Liver (tissue), 9 donors: ENCODE results near the gene EAF1. TPM values are rescaled to one million over a fixed set of nuclear protein-coding genes. Genes with fewer than 3 reads are reported as not detected.
"Not testable (repeated sequence)": the region's sequence is repeated elsewhere in the genome, so short reads cannot be mapped to it uniquely, and the experiment has no call there.

Source experiments
- DNase-seq: peaks from one replicate; pipeline ENCODE4 v3.0.0-alpha.2; 2017; ENCODE audit warnings: low spot score
- H3K27ac ChIP-seq, 2 donors: one replicate each; pipeline ENCODE4 v1.7.0; 2013; ENCODE audit warnings: inconsistent platforms in 2 of 2, low read length in 2 of 2, control low read depth in 1 of 2, low read depth in 1 of 2, mild to moderate bottlenecking in 1 of 2
- H3K27me3 ChIP-seq, 4 donors: one replicate each; pipeline versions ENCODE4 v1.6.1 to v1.7.0; 2013; ENCODE audit warnings: low read length in 3 of 4, inconsistent platforms in 1 of 4, mild to moderate bottlenecking in 1 of 4, moderate library complexity in 1 of 4; ENCODE audit not compliant: control insufficient read depth in 4 of 4, insufficient read depth in 4 of 4
- H3K36me3 ChIP-seq, 4 donors: one replicate each; pipeline versions ENCODE4 v1.6.1 to v1.7.0; 2013; ENCODE audit warnings: low read length in 3 of 4, mild to moderate bottlenecking in 3 of 4, low read depth in 1 of 4, moderate library complexity in 1 of 4; ENCODE audit not compliant: control insufficient read depth in 4 of 4, insufficient read depth in 3 of 4
- H3K4me1 ChIP-seq, 4 donors: one replicate each; pipeline versions ENCODE4 v1.6.1 to v1.7.0; 2013; ENCODE audit warnings: low read length in 3 of 4, mild to moderate bottlenecking in 3 of 4, moderate library complexity in 1 of 4; ENCODE audit not compliant: control insufficient read depth in 4 of 4, insufficient read depth in 4 of 4
- H3K4me3 ChIP-seq, 3 donors: one replicate each; pipeline versions ENCODE4 v1.6.1 to v1.7.0; 2013; ENCODE audit warnings: low read length in 3 of 3, control low read depth in 1 of 3, low read depth in 1 of 3, mild to moderate bottlenecking in 1 of 3
- H3K9ac ChIP-seq, 2 donors: one replicate each; pipeline ENCODE4 v1.7.0; 2013; ENCODE audit warnings: low read length in 2 of 2, mild to moderate bottlenecking in 2 of 2, moderate library complexity in 2 of 2, control low read depth in 1 of 2, low read depth in 1 of 2
- H3K9me3 ChIP-seq, 4 donors: one replicate each; pipeline versions ENCODE4 v1.6.1 to v1.7.0; 2013; ENCODE audit warnings: low read length in 3 of 4; ENCODE audit not compliant: control insufficient read depth in 4 of 4
- EGR1 ChIP-seq, 2 donors: IDR thresholded peaks; 2 replicates each; pipeline ENCODE4 v1.6.1; 2016 to 2018; ENCODE audit warnings: antibody characterized with exemption in 2 of 2, low read depth in 2 of 2
- FOXA1 ChIP-seq: IDR thresholded peaks from 2 replicates; pipeline ENCODE4 v1.6.1; 2016; ENCODE audit warnings: antibody characterized with exemption
- FOXA2 ChIP-seq: IDR thresholded peaks from 2 replicates; pipeline ENCODE4 v1.6.1; 2016; ENCODE audit warnings: antibody characterized with exemption
- GABPA ChIP-seq, 2 donors: IDR thresholded peaks in 1 of 2; conservative IDR thresholded peaks in 1 of 2; 2 replicates each; pipeline ENCODE4 v1.6.1; 2016; ENCODE audit warnings: antibody characterized with exemption in 2 of 2, mild to moderate bottlenecking in 1 of 2, moderate library complexity in 1 of 2
- HNF4G ChIP-seq: IDR thresholded peaks from 2 replicates; pipeline ENCODE4 v1.6.1; 2016; ENCODE audit warnings: antibody characterized with exemption
- JUND ChIP-seq, 2 donors: IDR thresholded peaks; 2 replicates each; pipeline ENCODE4 v1.6.1; 2016; ENCODE audit warnings: antibody characterized with exemption in 2 of 2
- MAX ChIP-seq: IDR thresholded peaks from 2 replicates; pipeline ENCODE4 v1.6.1; 2016; ENCODE audit warnings: antibody characterized with exemption
- RAD21 ChIP-seq, 2 donors: IDR thresholded peaks; 2 replicates each; pipeline ENCODE4 v1.6.1; 2016; ENCODE audit warnings: antibody characterized with exemption in 2 of 2, mild to moderate bottlenecking in 2 of 2
- REST ChIP-seq: IDR thresholded peaks from 2 replicates; pipeline ENCODE4 v1.6.1; 2016; ENCODE audit warnings: antibody characterized with exemption, mild to moderate bottlenecking
- RXRA ChIP-seq, 2 donors: IDR thresholded peaks; 2 replicates each; pipeline ENCODE4 v1.6.1; 2017 to 2018; ENCODE audit warnings: antibody characterized with exemption in 2 of 2, mild to moderate bottlenecking in 1 of 2
- SP1 ChIP-seq: IDR thresholded peaks from 2 replicates; pipeline ENCODE4 v1.6.1; 2018; ENCODE audit warnings: antibody characterized with exemption, mild to moderate bottlenecking
- TAF1 ChIP-seq: conservative IDR thresholded peaks from 2 replicates; pipeline ENCODE4 v1.6.1; 2016; ENCODE audit warnings: antibody characterized with exemption, mild to moderate bottlenecking
- YY1 ChIP-seq: IDR thresholded peaks from 2 replicates; pipeline ENCODE4 v1.6.1; 2016; ENCODE audit warnings: antibody characterized with exemption, mild to moderate bottlenecking
- ZBTB33 ChIP-seq: IDR thresholded peaks from 2 replicates; pipeline ENCODE4 v1.6.1; 2016; ENCODE audit warnings: antibody characterized with exemption
- WGBS: extraction: QIAGEN DNeasy Blood & Tissue Kit; methylation state at CpG from one replicate; pipeline ENCODE4 v1.1.7; 2013; 5-methylcytosine and 5-hydroxymethylcytosine counted together
- polyA plus RNA-seq, 2 donors: library from polyadenylated mRNA; stranded (reverse) in 1 of 2; unstranded in 1 of 2; fragments of 200-250 nt in 1 of 2; fragments of >200 nt in 1 of 2; fragmentation: Nextera tagmentation in 1 of 2; extraction: Ambion mirVana in 1 of 2; gene quantifications; one replicate each; pipeline versions ENCODE4 v1.2.1 to v1.2.3, GENCODE V29; 2013 to 2015
- total RNA-seq, 2 donors: library from RNA; depleted of rRNA; stranded (reverse); fragments of >200 nt; gene quantifications; one replicate each; pipeline ENCODE4 v1.2.3, GENCODE V29; 2014
- donor health status: healthy.
- donor health status: healthy.
- donor health status: healthy.
- donor health status: healthy.
- donor health status: healthy.

Gene EAF1
- total and polyA plus RNA-seq, 4 donors, result 4.6 to 15.0 (median 11.4) TPM

GRCh38 chr3:15409774-15410173 is 17.6 kb upstream of the EAF1 start:
- no peak for DNase-seq
- Histone ChIP-seq H3K9me3 (no peaks in the 10 kb centered on the region), H3K4me1 (peaks cover 0 to 11% (median 4%) of the 10 kb centered on the region in 4 donors), H3K4me3 (no peak overlapping the region), H3K9ac (no peak overlapping the region), H3K27me3 (no peaks in the 10 kb centered on the region), H3K36me3 (peaks cover 4 to 33% (median 20%) of the 10 kb centered on the region in 4 donors), H3K27ac (peak overlapping the region; percentile 64 to 85)
- 93% methylated on average over 2 of the region's 2 CpGs for WGBS
- TF ChIP-seq HNF4G (no peak), GABPA (IDR thresholded peaks at IDR 0.05 in 1 of 2, conservative IDR thresholded peaks at IDR 0.05 in 1 of 2) (no peak), JUND (IDR thresholded peaks at IDR 0.05) (no peak), FOXA1 (no peak), MAX (no peak), REST (no peak), RAD21 (IDR thresholded peaks at IDR 0.05) (no peak), SP1 (no peak), EGR1 (IDR thresholded peaks at IDR 0.05; ENCODE audit: low read depth in 2 of 2) (no peak), ZBTB33 (no peak), FOXA2 (no peak), TAF1 (no peak)

- H3K9me3 ChIP-seq, DNase-seq, H3K27me3 ChIP-seq, H3K9ac ChIP-seq, H3K27ac ChIP-seq, H3K4me3 ChIP-seq: not testable (repeated sequence)
- 98% methylated on average over 7 of the region's 7 CpGs for WGBS
- Histone ChIP-seq H3K4me1 (peaks cover 0 to 11% (median 4%) of the 10 kb centered on the region in 4 donors), H3K36me3 (peaks cover 6 to 44% (median 31%) of the 10 kb centered on the region in 4 donors)
These were observed 16.4 kb upstream of the EAF1 start for GRCh38 chr3:15410966-15411365.

GRCh38 chr3:15420871-15421270 is 6.5 kb upstream of the EAF1 start:
- Histone ChIP-seq H3K9ac (no peak overlapping the region), H3K9me3 (no peaks in the 10 kb centered on the region), H3K4me3 (no peak overlapping the region), H3K36me3 (peaks cover 0 to 18% (median 14%) of the 10 kb centered on the region in 4 donors), H3K27ac (no peak overlapping the region), H3K27me3 (no peaks in the 10 kb centered on the region), H3K4me1 (peaks cover 0 to 5% (median under 1%) of the 10 kb centered on the region in 4 donors)
- DNase-seq, result no peak
- TF ChIP-seq FOXA1 (no peak), FOXA2 (no peak), JUND (IDR thresholded peaks at IDR 0.05) (no peak), YY1 (no peak), RXRA (IDR thresholded peaks at IDR 0.05) (no peak), MAX (no peak)
- 88% methylated on average over 4 of the region's 4 CpGs for WGBS
